GM18502 (cell line): ENCODE measurements around the gene ALDH3A1.
"Not testable (repeated sequence)": the region's sequence is repeated elsewhere in the genome, so short reads cannot be mapped to it uniquely, and the experiment has no call there.

ENCODE experiments used
- ATAC-seq: cut with Tn5 transposase; IDR thresholded peaks from one replicate; pipeline ENCODE4 v1.9.1; 2021; ENCODE audit warnings: mild to moderate bottlenecking; ENCODE audit not compliant: unreplicated experiment, poor library complexity

Gene ALDH3A1

DNA sequence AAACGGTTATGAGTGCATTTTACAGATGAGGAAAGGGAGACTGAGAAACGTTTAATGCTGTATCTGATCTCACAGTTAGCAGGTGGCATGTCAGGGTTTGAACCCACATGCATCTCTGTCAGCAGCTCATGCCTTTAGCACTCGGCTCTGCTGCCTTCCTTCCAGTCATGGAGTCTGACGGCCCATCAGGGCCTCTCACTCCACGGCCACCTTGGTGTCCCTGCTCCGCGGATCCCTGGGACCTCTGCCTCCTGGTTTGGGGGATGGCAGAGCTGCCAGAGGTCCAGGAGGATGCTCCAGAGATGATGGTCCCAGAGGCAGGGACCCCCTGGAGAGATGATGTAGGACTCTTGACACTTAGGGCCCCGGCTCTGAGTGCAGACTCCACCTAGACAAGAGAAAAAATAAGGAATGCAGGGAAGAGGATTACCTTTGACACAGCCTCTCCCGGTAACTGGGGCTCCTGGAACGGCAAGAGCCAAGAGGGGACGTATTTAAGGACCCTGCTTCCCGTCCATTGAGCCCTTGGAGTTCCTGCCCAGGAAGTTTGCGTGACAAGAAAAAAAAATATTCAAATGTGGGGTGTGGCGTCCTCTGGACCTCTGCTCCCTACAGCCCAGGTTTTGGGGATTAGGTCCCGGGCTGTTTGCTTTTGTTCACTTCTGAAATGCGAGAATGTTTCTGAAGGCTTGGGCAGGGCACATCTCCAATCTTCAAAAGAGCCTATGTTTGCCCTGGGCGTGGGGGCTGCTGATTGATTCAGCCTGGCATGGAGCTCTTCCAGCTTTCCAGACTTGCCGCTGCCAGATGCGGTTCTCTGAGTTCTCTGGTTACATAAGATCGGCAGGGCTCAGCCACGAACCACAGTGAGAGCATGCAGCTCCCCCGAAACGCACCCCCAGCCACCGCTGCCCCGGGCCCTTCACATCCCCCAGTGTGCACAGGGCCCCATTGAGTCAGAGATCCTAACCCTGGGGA lies at the start of gene ALDH3A1:
ALDH3A1 (minus strand) TSS at position 470 of the 978 bp plus-strand sequence. CDS start 3,169 bp downstream, outside the sequence.
- no peak for ATAC-seq

GRCh38 chr17:19796457-19796856 lies 48.4 kb upstream of the ALDH3A1 start:
- ATAC-seq: no peak

GRCh38 chr17:19791918-19792550 lies 43.9 kb upstream of the ALDH3A1 start:
- no peak for ATAC-seq

- no peak for ATAC-seq
These were observed 39.7 kb upstream of the ALDH3A1 start for GRCh38 chr17:19787733-19788357.

DNA sequence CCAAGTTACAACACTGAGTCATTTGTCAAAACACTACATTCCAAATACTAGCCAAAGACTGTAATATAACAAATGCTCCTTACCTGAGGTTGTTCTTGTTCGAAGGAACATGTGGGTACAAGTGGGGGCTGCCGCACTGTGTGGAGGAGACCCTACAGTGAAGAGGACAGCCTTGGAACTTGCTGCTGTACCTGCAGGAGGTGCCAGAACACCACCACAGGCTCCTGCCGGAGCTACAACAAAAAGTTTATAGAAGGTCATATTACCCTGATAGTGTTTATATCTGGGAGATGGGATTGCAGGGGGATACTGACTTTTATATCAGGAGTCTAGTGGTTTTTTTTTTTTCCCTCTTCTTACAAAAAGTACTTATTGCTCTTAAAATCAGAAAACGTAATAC lies 37.8 kb upstream of the ALDH3A1 start:
- ATAC-seq: no peak

- ATAC-seq: no peak
These were observed 33.7 kb upstream of the ALDH3A1 start for GRCh38 chr17:19781488-19782458.

DNA sequence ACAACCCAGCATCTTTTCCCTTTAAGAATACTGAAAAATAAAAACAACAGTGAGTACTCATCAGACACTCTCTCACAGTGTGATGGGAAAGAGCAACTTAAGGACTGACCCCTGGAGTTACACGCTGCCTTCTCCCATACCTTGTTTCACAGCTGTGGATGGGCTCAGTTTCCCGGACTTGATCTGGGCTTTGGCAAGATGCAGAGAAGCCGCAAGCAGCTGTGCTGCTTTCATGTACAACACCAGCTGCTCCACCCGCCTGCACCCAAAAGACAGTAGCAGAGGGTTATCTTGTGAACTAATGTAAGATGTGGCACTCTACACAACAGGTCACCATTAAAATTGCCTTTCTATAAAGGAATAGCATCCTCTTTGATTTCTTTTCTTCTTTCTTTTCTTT lies 32.7 kb upstream of the ALDH3A1 start:
- ATAC-seq: no peak

DNA sequence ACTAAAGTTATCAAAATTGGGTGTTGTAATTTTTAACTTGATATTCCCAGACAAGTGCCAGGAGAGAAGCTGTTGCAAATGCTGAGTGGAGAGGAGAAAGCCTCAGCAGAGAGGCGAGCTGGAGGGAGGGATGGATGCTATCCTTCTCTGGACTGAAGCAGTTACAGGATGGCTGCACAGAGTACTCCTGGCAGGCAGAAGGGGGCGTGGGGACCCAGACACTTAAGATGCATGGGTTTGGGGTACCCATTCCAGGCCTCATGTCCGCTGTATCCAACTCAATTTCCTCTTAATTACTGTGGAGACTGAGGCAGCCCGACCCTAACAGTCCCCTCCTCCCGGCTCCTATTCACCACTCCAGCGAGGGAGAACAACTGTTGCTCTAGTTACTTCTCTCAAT lies 25.4 kb upstream of the ALDH3A1 start:
- no peak for ATAC-seq

DNA sequence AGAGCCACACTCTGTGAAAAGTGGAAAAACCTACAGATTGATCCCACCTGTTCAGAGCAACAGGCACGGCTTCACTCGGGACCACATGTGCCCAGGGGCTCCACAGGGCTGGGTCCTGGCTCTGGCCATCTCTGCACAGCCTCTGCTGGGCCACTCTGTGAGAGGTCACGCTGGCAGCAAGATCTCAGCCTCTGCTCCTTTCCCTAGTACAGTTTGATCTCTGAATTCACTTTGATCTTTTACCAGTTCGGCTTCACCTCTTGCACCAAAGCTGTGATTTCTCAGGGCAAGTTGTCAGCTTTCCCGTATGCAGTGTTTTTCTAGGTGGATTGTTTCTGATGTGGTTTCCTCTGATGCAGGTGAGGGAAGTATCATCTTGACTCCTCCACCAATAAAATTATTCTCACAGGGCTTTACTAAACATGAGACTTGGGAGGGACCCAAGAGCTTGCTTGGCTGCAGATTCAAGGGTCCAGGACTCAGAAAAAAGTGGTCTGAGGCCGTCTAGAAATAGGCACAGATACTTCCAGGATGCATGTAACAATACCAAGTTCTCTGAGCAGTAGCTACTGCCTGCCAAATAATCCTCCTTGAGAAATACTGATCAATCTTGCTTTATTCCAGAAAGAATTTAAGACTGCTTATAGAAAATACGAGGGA lies 24.0 kb upstream of the ALDH3A1 start:
- no peak for ATAC-seq

- ATAC-seq: no peak
These were observed 23.1 kb upstream of the ALDH3A1 start for GRCh38 chr17:19770985-19771735.

- no peak for ATAC-seq
These were observed 22.0 kb upstream of the ALDH3A1 start for GRCh38 chr17:19769946-19770652.

- ATAC-seq: no peak
These were observed 20.1 kb upstream of the ALDH3A1 start for GRCh38 chr17:19768046-19768782.

- ATAC-seq: peak; percentile 73
These were observed 18.5 kb upstream of the ALDH3A1 start for GRCh38 chr17:19766421-19767270.

GRCh38 chr17:19766016-19766415 lies 17.9 kb upstream of the ALDH3A1 start:
- ATAC-seq: no peak

- not testable (repeated sequence) for ATAC-seq
These were observed 15.9 kb upstream of the ALDH3A1 start for GRCh38 chr17:19763991-19764390.

DNA sequence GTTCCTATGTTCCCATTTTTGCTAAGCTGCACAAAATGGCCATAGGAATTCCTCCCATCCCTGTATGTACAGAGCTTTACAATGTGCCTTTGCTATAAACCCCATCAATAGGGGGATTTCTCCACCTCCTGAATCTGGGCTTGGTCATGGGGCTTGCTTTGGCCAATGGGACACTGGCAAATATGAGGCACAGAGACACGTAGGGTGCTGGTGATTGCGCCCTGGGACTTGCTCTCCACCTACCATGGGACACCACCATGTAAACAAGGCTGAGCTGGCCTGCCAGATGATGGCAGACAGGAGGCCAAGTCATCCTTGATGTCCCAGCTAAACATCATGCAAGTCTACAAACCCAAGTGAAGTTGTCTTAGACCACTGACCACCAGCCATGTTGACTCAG lies 15.3 kb upstream of the ALDH3A1 start:
- ATAC-seq: no peak
